Endothelial cell of umbilical vein (primary cell): ENCODE results near the gene CDC42BPG. TPM values are rescaled to one million over a fixed set of nuclear protein-coding genes. Genes with fewer than 3 reads are reported as not detected.

Experiments
- BruUV-seq: library from RNA; stranded (reverse); fragments of 400-500 nt; replicated peaks from 2 replicates; lab custom pipeline; 2021; lab: Mats Ljungman, UMichigan
- CTCF ChIA-PET: fragments of 300-600, 350-600 bp; sonication (Branson Sonifier 250); formaldehyde crosslinking; loops from one replicate; lab custom pipeline; 2021; ENCODE audit warnings: antibody characterized with exemption, inconsistent platforms; lab: Charles Lee
- POLR2A ChIA-PET: fragments of 300-600, 350-600 bp; sonication (Branson Sonifier 250); formaldehyde crosslinking; loops from one replicate; lab custom pipeline; 2021; ENCODE audit warnings: antibody characterized with exemption, inconsistent platforms; lab: Charles Lee
- DNase-seq: peaks from one replicate; pipeline ENCODE4 v3.0.0-alpha.2; 2011; ENCODE audit warnings: low read depth, low spot score
- FAIRE-seq: peaks from 2 replicates; lab custom pipeline; 2011; peaks lifted over from hg19 to GRCh38; lab: Jason Lieb, UNC
- H2AFZ ChIP-seq: 2 replicates; pipeline ENCODE4 v1.6.0; 2012; ENCODE audit warnings: low read depth, low read length, control low read depth, inconsistent platforms
- H3K27ac ChIP-seq: 2 replicates; pipeline ENCODE4 v1.5.1; 2011; ENCODE audit warnings: low read depth, mild to moderate bottlenecking, control low read depth, low read length, moderate library complexity; ENCODE audit not compliant: insufficient read depth
- H3K27me3 ChIP-seq, 2 experiments: 2 replicates each; pipeline versions ENCODE4 v1.6.0 to v1.6.1; 2011; ENCODE audit warnings: low read length in 2 of 2, mixed read lengths in 1 of 2; ENCODE audit not compliant: control insufficient read depth in 2 of 2, insufficient read depth in 2 of 2
- H3K36me3 ChIP-seq, 2 experiments: 2 replicates in 1 of 2; 3 replicates in 1 of 2; pipeline ENCODE4 v1.5.1; 2011; ENCODE audit warnings: low read length in 2 of 2, mild to moderate bottlenecking in 1 of 2, moderate library complexity in 1 of 2; ENCODE audit not compliant: control insufficient read depth in 2 of 2, insufficient read depth in 2 of 2; ENCODE audit errors: extremely low read depth in 1 of 2
- H3K4me1 ChIP-seq: 3 replicates; pipeline ENCODE4 v1.5.1; 2011; ENCODE audit warnings: mild to moderate bottlenecking, low read length; ENCODE audit not compliant: control insufficient read depth, insufficient read depth; ENCODE audit errors: extremely low read depth
- H3K4me2 ChIP-seq: 2 replicates; pipeline ENCODE4 v1.6.1; 2011; ENCODE audit warnings: low read length, control low read depth, mixed read lengths; ENCODE audit not compliant: insufficient read depth
- H3K4me3 ChIP-seq, 3 experiments: fragments of 200-600 bp in 1 of 3; sonication (generic), shearing (Covaris generic) in 1 of 3; replicated peaks in 1 of 3; 2 replicates each; pipeline ENCODE4 v1.5.1; 2011 to 2016; ENCODE audit warnings: control low read depth in 3 of 3, low read length in 3 of 3, mild to moderate bottlenecking in 2 of 3, inconsistent platforms in 1 of 3, low read depth in 1 of 3, moderate library complexity in 1 of 3; ENCODE audit not compliant: insufficient read depth in 1 of 3
- H3K79me2 ChIP-seq: 2 replicates; pipeline ENCODE4 v1.6.0; 2012; ENCODE audit warnings: low read length, inconsistent platforms; ENCODE audit not compliant: control insufficient read depth, insufficient read depth
- H3K9ac ChIP-seq: replicated peaks from 2 replicates; pipeline ENCODE3; 2011; ENCODE audit warnings: low read length, control low read depth; ENCODE audit not compliant: insufficient read depth; ENCODE audit errors: extremely low read depth
- H3K9me1 ChIP-seq: replicated peaks from 3 replicates; pipeline ENCODE4 v1.6.0; 2011; ENCODE audit warnings: mild to moderate bottlenecking, low read length; ENCODE audit not compliant: control insufficient read depth, insufficient read depth; ENCODE audit errors: extremely low read depth
- H3K9me3 ChIP-seq: replicated peaks from 2 replicates; pipeline ENCODE4 v1.5.1; 2012; ENCODE audit warnings: low read length, inconsistent platforms; ENCODE audit not compliant: control insufficient read depth, insufficient read depth
- H4K20me1 ChIP-seq: replicated peaks from 2 replicates; pipeline ENCODE3; 2011; ENCODE audit warnings: mild to moderate bottlenecking, low read length; ENCODE audit not compliant: control insufficient read depth, insufficient read depth; ENCODE audit errors: extremely low read depth
- MYC ChIP-seq: IDR thresholded peaks from one replicate; pipeline ENCODE4 v1.6.1; 2011; ENCODE audit warnings: mild to moderate bottlenecking, low read depth, low read length
- POLR2A ChIP-seq: IDR thresholded peaks from 2 replicates; pipeline ENCODE4 v1.6.1; 2012; ENCODE audit warnings: low read depth, mild to moderate bottlenecking, control low read depth, low read length
- POLR2AphosphoS5 ChIP-seq: IDR thresholded peaks from 2 replicates; pipeline ENCODE4 v1.6.1; 2012; ENCODE audit warnings: low read depth, mild to moderate bottlenecking, control low read depth, low read length, moderate library complexity; ENCODE audit not compliant: insufficient read depth
- dilution Hi-C: fragments of 300-500 bp; cut with MboI; formaldehyde crosslinking; loops from one replicate; pipeline ENCODE4 v1.15.0; 2019; ENCODE audit warnings: low sequenced_read_pairs; ENCODE audit not compliant: extremely low pct_ligation_motif_present
- intact Hi-C: fragments of 100-400 bp; cut with micrococcal nuclease; formaldehyde crosslinking; loops from one replicate; pipeline ENCODE4 v1.10.0; 2022
- polyA plus RNA-seq, 4 experiments: library from polyadenylated mRNA; depleted of rRNA in 3 of 4; stranded (reverse) in 3 of 4; unstranded in 1 of 4; fragments of >200 nt; gene quantifications; 2 replicates each; pipeline versions ENCODE4 v1.2.1 to v1.2.3, GENCODE V29; 2011 to 2012; ENCODE audit warnings: missing spikeins in 1 of 4
- total RNA-seq: library from RNA; stranded (reverse); gene quantifications from 2 replicates; pipeline ENCODE4 v1.2.3, GENCODE V29; 2021
- TF ChIP-seq, protein P1 (sequence below), 2 donors: IDR thresholded peaks; 1 replicate in 1 of 2; 2 replicates in 1 of 2; pipeline ENCODE4 v1.5.1; 2011; ENCODE audit warnings: low read length in 2 of 2, mild to moderate bottlenecking in 2 of 2, moderate library complexity in 2 of 2, control low read depth in 1 of 2, inconsistent platforms in 1 of 2, low read depth in 1 of 2; ENCODE audit not compliant: insufficient read depth in 1 of 2; ENCODE audit errors: extremely low read depth in 1 of 2

The CDC42BPG gene
- total and polyA plus RNA-seq, 2 donors (not counting 3 experiments of a cell fraction or from before 2014, with no cell fraction given): 0.19 to 0.42 TPM

DNA sequence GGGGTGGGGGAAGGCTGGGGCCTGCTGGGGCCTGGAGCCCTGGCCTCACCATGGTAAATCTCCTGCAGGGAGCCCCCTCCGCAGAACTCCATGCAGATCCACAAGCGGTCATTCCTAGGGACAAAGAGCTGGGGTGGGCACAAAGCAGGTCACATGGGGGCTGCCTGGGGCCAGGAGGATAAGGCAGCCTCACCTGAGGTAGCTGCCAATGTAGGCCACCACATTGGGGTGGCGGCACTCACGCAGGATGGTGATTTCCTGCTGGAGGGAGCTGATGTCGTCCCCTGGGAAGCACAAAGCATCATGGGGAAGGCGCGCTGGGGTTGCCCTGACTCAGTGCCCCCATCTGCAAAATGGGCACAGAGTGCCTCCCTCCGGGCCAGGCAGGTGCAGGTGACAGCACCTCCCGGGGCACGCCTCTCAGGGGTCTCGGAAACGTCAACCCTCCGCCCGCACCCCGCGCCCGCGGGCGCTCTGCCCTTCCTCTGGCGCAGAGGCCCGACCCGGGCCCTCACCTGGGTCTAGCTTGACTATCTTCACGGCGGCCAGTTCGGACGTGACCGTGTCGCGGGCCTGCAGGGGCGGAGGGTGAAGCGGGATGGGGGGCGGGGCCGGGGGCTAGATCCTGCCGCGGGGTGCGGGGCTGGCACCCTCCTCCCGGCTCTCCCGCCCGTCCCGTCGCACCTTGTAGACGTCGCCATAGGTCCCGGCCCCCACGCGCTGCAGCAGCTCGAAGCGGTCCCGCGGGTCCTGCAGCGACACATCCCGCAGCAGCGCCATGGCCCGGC lies 41.9 kb downstream of the CDC42BPG start:
- Histone ChIP-seq H2AFZ (peak overlapping the region; percentile 62), H3K4me1 (peaks cover 36% of the 10 kb centered on the region), H3K27me3 (no peaks in the 10 kb centered on the region), H4K20me1 (no peaks in the 10 kb centered on the region), H3K27ac (peak overlapping the region; percentile 74), H3K9ac (peak overlapping the region; percentile 46), H3K9me1 (no peaks in the 10 kb centered on the region), H3K4me2 (peak overlapping the region; percentile 61), H3K9me3 (no peaks in the 10 kb centered on the region), H3K4me3 (peak overlapping the region; percentile 40 to 70 (median 43)), H3K79me2 (peaks cover 5% of the 10 kb centered on the region), H3K36me3 (peaks cover 2 to 23% of the 10 kb centered on the region in 2 experiments)
- POLR2A ChIA-PET: no interaction called here
- TF ChIP-seq POLR2AphosphoS5 (no peak), POLR2A (no peak), MYC (no peak)
- TF ChIP-seq, protein P1, sequence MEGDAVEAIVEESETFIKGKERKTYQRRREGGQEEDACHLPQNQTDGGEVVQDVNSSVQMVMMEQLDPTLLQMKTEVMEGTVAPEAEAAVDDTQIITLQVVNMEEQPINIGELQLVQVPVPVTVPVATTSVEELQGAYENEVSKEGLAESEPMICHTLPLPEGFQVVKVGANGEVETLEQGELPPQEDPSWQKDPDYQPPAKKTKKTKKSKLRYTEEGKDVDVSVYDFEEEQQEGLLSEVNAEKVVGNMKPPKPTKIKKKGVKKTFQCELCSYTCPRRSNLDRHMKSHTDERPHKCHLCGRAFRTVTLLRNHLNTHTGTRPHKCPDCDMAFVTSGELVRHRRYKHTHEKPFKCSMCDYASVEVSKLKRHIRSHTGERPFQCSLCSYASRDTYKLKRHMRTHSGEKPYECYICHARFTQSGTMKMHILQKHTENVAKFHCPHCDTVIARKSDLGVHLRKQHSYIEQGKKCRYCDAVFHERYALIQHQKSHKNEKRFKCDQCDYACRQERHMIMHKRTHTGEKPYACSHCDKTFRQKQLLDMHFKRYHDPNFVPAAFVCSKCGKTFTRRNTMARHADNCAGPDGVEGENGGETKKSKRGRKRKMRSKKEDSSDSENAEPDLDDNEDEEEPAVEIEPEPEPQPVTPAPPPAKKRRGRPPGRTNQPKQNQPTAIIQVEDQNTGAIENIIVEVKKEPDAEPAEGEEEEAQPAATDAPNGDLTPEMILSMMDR (IDR thresholded peaks at IDR 0.05; ENCODE audit: extremely low read depth in 1 of 2, insufficient read depth in 1 of 2, low read depth in 1 of 2, low read length in 2 of 2): no peak
- dilution Hi-C loops: no loop called here
- intact Hi-C loops: loop anchor here (1.0 to 2.0 kb wide), 4 partner anchors 8 to 212 kb away; partner anchors contain the start of genes ARL2, CDC42BPG, MEN1 and SF1
- FAIRE-seq (no peak), DNase-seq (no peak)
- no TSS peak for BruUV-seq
- CTCF ChIA-PET: interaction anchor here (0.8 to 1.9 kb wide), 4 partner anchors 11 to 86 kb away, joined by 3 to 8 read pairs (median 6); partner anchors contain the start of gene CDC42BPG
